ENCODE results near the gene TMEM63A. TPM values are rescaled to one million over a fixed set of nuclear protein-coding genes. Genes with fewer than 3 reads are reported as not detected.
"Not testable (repeated sequence)": the region's sequence is repeated elsewhere in the genome, so short reads cannot be mapped to it uniquely, and the experiment has no call there.

TMEM63A gene
- polyA plus RNA-seq, 3 donors, result 3.0 to 48.0 (median 5.8) TPM

DNA sequence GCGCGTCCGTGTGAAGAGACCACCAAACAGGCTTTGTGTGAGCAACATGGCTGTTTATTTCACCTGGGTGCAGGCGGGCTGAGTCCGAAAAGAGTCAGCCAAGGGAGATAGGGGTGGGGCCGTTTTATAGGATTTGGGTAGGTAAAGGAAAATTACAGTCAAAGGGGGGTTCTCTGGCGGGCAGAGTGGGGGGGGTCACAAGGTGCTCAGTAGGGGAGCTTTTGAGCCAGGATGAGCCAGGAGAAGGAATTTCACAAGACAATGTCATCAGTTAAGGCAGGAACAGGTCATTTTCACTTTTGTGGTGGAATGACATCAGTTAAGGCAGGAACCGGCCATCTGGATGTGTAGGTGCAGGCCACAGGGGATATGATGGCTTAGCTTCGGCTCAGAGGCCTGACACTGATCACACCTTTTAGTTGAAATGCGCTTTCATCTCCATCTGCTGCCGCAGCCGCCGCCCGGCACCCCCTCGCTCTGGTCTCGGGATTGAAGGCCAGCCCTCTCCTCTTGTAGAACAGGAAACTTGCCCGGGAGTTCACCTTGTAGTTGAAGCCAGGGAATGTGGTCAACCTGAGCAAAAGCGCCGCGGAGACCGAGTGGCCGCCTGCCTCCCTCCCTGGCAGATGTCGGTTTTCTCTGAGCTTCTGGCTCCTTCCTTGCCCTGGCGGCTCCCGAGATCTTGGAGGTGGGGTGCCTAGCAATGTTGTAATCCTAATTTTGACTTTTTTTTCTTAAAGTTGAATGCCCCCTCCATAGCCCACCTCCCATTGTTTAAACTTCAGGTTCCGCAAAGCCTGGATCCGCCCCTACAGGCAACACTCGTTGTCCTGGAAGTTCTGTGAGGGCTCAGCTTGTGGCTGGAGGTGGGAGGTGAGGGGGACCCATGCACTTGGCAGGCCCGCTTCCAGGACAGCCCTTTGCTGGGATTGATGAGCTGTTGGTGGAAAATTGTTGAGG lies 71.3 kb downstream of the TMEM63A start:
- peaks cover 36 to 44% of the 10 kb centered on the region in 2 donors for H3K4me1 ChIP-seq (ENCODE audit: control insufficient read depth in 1 of 2, insufficient read depth in 2 of 2, low read length in 2 of 2)
- H3K9me3 ChIP-seq (replicated peaks in 1 of 2; ENCODE audit: control insufficient read depth in 1 of 2, insufficient read depth in 1 of 2, low read length in 2 of 2); intact Hi-C loops (cut with micrococcal nuclease); H3K36me3 Mint-ChIP-seq; H3K79me2 ChIP-seq (ENCODE audit: insufficient read depth, low read length); H3K9me3 Mint-ChIP-seq; DNase-seq; H4K20me1 ChIP-seq (ENCODE audit: insufficient read depth, low read length); H3K36me3 ChIP-seq (replicated peaks in 1 of 2; ENCODE audit: control insufficient read depth in 1 of 2, insufficient read depth in 2 of 2, low read length in 2 of 2); H3K27me3 ChIP-seq (ENCODE audit: control insufficient read depth in 2 of 2, insufficient read depth in 2 of 2, low read length in 2 of 2); H3K27ac ChIP-seq (ENCODE audit: low read depth in 1 of 2, low read length in 2 of 2): not testable (repeated sequence)
- H3K9ac ChIP-seq (ENCODE audit: insufficient read depth, low read length, poor library complexity, severe bottlenecking), result peak overlapping the region; percentile 58
- peak overlapping the region; percentile 74 for H2AFZ ChIP-seq (ENCODE audit: insufficient read depth, low read depth, low read length, poor library complexity, severe bottlenecking)
- Mint-ChIP-seq H3K4me1 (peaks cover 46% of the 10 kb centered on the region), H3K27ac (peak overlapping the region in 3 of 7 donors; percentile 25 to 38 (median 28)), H3K27me3 (ENCODE audit: low read depth in 3 of 3) (peaks cover 13 to 14% (median 13%) of the 10 kb centered on the region in 3 donors), H3K4me3 (peak overlapping the region; percentile 92 to 93)
- H3K4me3 ChIP-seq (replicated peaks in 1 of 3; ENCODE audit: low read depth in 2 of 3, low read length in 3 of 3), result peak overlapping the region; percentile 49 to 74 (median 56)
- WGBS (ENCODE audit: insufficient coverage), result 20% methylated on average over 22 of the region's 29 CpGs
- H3K4me2 ChIP-seq (replicated peaks; ENCODE audit: extremely low read depth, low read length, poor library complexity, severe bottlenecking), result peak overlapping the region; percentile 82

DNA sequence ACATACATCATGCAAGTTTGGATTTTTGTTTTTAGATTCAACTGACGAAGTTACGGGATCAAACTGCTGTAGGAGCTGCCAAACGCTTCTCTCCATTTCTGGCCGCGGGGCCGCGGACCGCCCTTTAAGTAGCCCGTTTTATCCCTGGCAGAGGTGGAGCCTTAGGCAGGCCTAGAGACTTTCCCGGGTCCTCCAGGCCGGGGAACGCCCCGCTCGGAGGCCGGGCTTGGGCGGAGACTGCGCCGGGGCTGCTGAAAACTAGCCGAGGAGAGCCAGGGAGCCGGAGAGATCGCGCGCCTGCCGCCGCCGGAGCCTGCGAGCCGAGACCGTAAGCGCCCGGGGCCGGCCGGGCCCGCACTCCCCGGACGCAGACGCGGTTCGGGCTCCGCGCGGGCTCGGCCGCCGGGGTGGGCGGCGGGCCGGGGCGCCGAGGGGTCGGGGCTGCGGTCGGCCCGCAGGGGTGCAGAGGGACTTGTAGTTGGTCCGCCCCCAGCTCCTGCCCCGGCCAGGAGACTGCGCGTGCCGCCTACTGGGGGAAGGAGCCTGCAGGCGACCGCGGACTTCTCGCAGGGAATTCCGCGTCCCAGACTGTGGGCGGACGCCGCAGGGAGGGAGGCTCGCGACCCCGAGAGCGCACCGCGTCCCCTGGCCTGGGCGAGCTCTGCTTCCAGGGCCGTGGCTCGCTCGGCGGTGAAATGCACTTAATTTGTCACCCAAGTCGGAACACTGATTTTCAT lies 72.2 kb downstream of the TMEM63A start, which contains the start of gene EPHX1:
EPHX1 (plus strand) TSS at position 283 of the 737 bp plus-strand sequence. CDS start 18,606 bp downstream, outside the sequence.
- under 1% methylated on average over 80 of the region's 80 CpGs for WGBS (ENCODE audit: insufficient coverage)
- peak within 1 kb of the TSS; percentile 92 to 93 for H3K4me3 Mint-ChIP-seq
- Histone ChIP-seq H4K20me1 (ENCODE audit: insufficient read depth, low read length) (no peaks in the 10 kb centered on the region), H3K27me3 (ENCODE audit: control insufficient read depth in 2 of 2, insufficient read depth in 2 of 2, low read length in 2 of 2) (peaks cover 0 to 3% of the 10 kb centered on the region in 2 donors), H3K36me3 (replicated peaks in 1 of 2; ENCODE audit: control insufficient read depth in 1 of 2, insufficient read depth in 2 of 2, low read length in 2 of 2) (no peaks in the 10 kb centered on the region), H3K9me3 (replicated peaks in 1 of 2; ENCODE audit: control insufficient read depth in 1 of 2, insufficient read depth in 1 of 2, low read length in 2 of 2) (no peaks in the 10 kb centered on the region), H3K4me1 (ENCODE audit: control insufficient read depth in 1 of 2, insufficient read depth in 2 of 2, low read length in 2 of 2) (peaks cover 36 to 50% of the 10 kb centered on the region in 2 donors), H3K9ac (ENCODE audit: insufficient read depth, low read length, poor library complexity, severe bottlenecking) (peak within 1 kb of the TSS; percentile 58), H3K4me2 (replicated peaks; ENCODE audit: extremely low read depth, low read length, poor library complexity, severe bottlenecking) (peak within 1 kb of the TSS; percentile 82), H3K27ac (ENCODE audit: low read depth in 1 of 2, low read length in 2 of 2) (peak within 1 kb of the TSS in 1 of 2 donors; percentile 19), H3K4me3 (replicated peaks in 1 of 3; ENCODE audit: low read depth in 2 of 3, low read length in 3 of 3) (peak within 1 kb of the TSS; percentile 49 to 74 (median 56)), H2AFZ (ENCODE audit: insufficient read depth, low read depth, low read length, poor library complexity, severe bottlenecking) (peak within 1 kb of the TSS; percentile 74), H3K79me2 (ENCODE audit: insufficient read depth, low read length) (peaks cover 5% of the 10 kb centered on the region)
- no peaks in the 10 kb centered on the region for H3K36me3 Mint-ChIP-seq
- H3K27me3 Mint-ChIP-seq (ENCODE audit: low read depth in 3 of 3), result peaks cover 12 to 14% (median 13%) of the 10 kb centered on the region in 3 donors
- peak within 1 kb of the TSS; percentile 15 to 71 (median 32) for H3K27ac Mint-ChIP-seq
- peaks cover 54% of the 10 kb centered on the region for H3K4me1 Mint-ChIP-seq
- H3K9me3 Mint-ChIP-seq, result no peaks in the 10 kb centered on the region
- intact Hi-C loops (cut with micrococcal nuclease), result no loop called here
- TF ChIP-seq, protein P1, sequence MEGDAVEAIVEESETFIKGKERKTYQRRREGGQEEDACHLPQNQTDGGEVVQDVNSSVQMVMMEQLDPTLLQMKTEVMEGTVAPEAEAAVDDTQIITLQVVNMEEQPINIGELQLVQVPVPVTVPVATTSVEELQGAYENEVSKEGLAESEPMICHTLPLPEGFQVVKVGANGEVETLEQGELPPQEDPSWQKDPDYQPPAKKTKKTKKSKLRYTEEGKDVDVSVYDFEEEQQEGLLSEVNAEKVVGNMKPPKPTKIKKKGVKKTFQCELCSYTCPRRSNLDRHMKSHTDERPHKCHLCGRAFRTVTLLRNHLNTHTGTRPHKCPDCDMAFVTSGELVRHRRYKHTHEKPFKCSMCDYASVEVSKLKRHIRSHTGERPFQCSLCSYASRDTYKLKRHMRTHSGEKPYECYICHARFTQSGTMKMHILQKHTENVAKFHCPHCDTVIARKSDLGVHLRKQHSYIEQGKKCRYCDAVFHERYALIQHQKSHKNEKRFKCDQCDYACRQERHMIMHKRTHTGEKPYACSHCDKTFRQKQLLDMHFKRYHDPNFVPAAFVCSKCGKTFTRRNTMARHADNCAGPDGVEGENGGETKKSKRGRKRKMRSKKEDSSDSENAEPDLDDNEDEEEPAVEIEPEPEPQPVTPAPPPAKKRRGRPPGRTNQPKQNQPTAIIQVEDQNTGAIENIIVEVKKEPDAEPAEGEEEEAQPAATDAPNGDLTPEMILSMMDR (IDR thresholded peaks at IDR 0.05), result no peak
- peak; percentile 36 to 47 (median 46) for DNase-seq

All from CD14-positive monocyte (primary cell).